ENCODE data around the gene JAZF1.

The JAZF1 gene

DNA sequence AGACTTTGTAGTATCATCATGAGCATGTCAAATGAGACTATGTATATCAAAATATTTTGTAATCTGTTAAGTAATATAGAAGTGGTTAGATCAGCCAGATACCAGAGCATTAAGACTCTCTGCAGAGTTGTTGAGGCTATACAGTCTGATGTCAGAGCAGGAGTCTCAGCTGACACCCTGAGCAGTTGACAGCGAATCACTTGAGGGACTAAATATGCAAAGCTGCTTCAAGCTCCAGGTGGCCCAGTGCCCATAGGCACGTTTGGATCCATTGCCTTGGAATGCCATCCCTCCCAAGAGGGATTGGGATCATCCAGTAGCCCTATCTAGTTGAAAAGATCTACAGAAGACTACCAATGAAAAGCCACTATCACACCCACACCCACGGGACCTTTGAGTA lies 230.5 kb downstream of the JAZF1 start:
- ChIA-PET CTCF (no interaction called here), POLR2A (no interaction called here)
- no peak overlapping the region for H3K4me3 ChIP-seq (ENCODE audit: control insufficient read depth in 1 of 7, extremely low read depth in 1 of 7, insufficient read depth in 4 of 7, low read depth in 2 of 7, low read length in 6 of 7)
- no peaks in the 10 kb centered on the region for H3K4me1 ChIP-seq (ENCODE audit: control extremely low read depth in 1 of 4, control insufficient read depth in 4 of 4, insufficient read depth in 4 of 4, low read length in 3 of 4)
- no peaks in the 10 kb centered on the region for H3K9me3 ChIP-seq (ENCODE audit: control extremely low read depth in 1 of 5, control insufficient read depth in 4 of 5, insufficient read depth in 2 of 5, low read depth in 1 of 5, low read length in 4 of 5)
- H3K36me3 ChIP-seq (ENCODE audit: control insufficient read depth in 4 of 4, insufficient read depth in 4 of 4, low read length in 3 of 4), result no peaks in the 10 kb centered on the region
- DNase-seq, result no peak
- H3K27me3 ChIP-seq (replicated peaks in 2 of 5; ENCODE audit: control insufficient read depth in 4 of 5, insufficient read depth in 5 of 5, low read length in 4 of 5), result peaks cover 0 to 3% (median 0%) of the 10 kb centered on the region in 5 experiments
- 90% methylated on average over 3 of the region's 3 CpGs for WGBS (ENCODE audit: insufficient coverage)
- no peak overlapping the region for H3K27ac ChIP-seq (ENCODE audit: insufficient read depth in 1 of 2, low read depth in 1 of 2, low read length in 2 of 2, poor library complexity in 1 of 2, severe bottlenecking in 2 of 2)

GRCh38 chr7:27948861-27949260 lies 231.7 kb downstream of the JAZF1 start:
- POLR2A ChIA-PET, result no interaction called here
- H3K4me1 ChIP-seq (ENCODE audit: control extremely low read depth in 1 of 4, control insufficient read depth in 4 of 4, insufficient read depth in 4 of 4, low read length in 3 of 4), result no peaks in the 10 kb centered on the region
- no peak overlapping the region for H3K4me3 ChIP-seq (ENCODE audit: control insufficient read depth in 1 of 7, extremely low read depth in 1 of 7, insufficient read depth in 4 of 7, low read depth in 2 of 7, low read length in 6 of 7)
- H3K27ac ChIP-seq (ENCODE audit: insufficient read depth in 1 of 2, low read depth in 1 of 2, low read length in 2 of 2, poor library complexity in 1 of 2, severe bottlenecking in 2 of 2), result no peak overlapping the region
- CTCF ChIA-PET, result interaction anchor here (0.5 kb wide), 1 partner anchor 372 kb away, joined by 3 read pairs; no protein-coding TSS in a partner anchor
- H3K36me3 ChIP-seq (ENCODE audit: control insufficient read depth in 4 of 4, insufficient read depth in 4 of 4, low read length in 3 of 4), result no peaks in the 10 kb centered on the region
- no peaks in the 10 kb centered on the region for H3K9me3 ChIP-seq (ENCODE audit: control extremely low read depth in 1 of 5, control insufficient read depth in 4 of 5, insufficient read depth in 2 of 5, low read depth in 1 of 5, low read length in 4 of 5)
- H3K27me3 ChIP-seq (replicated peaks in 2 of 5; ENCODE audit: control insufficient read depth in 4 of 5, insufficient read depth in 5 of 5, low read length in 4 of 5), result peaks cover 0 to 3% (median 0%) of the 10 kb centered on the region in 5 experiments
- DNase-seq, result no peak
- WGBS (ENCODE audit: insufficient coverage), result 100% methylated on average over 2 of the region's 3 CpGs

DNA sequence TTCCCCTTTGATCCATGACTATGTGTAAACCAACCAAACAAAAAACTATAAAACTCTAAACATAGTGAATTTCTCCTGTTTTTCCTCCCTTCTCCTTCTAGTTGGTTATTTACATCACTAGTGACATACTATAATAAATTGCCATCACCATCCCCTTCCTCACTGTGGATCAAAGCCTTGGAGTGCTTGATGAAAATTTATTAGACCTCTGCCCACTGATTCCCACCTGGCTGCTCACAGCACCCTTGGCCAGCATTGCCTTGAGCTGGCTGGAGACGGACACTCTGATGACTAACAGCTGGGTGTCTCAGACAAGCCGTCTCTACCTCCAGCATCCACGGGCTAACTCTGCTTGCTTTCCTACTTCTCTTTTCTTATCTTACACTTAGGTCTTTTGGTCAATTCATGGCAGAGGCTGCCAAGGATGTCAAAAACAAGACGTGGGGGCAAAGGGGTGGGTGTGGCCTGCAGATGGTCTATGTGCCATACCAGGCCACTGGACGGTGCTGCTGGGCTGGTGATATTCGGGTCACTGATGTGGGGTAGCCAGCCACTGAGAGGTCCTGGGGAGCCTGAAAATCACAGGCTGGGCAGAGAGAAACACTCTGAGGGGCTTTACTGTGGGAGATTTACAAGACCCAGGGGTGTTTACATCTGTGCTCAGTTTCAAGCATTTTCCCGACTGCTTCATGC lies 232.9 kb downstream of the JAZF1 start:
- ChIA-PET POLR2A (interaction anchor here (0.6 kb wide), 1 partner anchor 336 kb away, joined by 3 read pairs; no protein-coding TSS in a partner anchor), CTCF (no interaction called here)
- Histone ChIP-seq H3K36me3 (ENCODE audit: control insufficient read depth in 4 of 4, insufficient read depth in 4 of 4, low read length in 3 of 4) (no peaks in the 10 kb centered on the region), H3K4me3 (ENCODE audit: control insufficient read depth in 1 of 7, extremely low read depth in 1 of 7, insufficient read depth in 4 of 7, low read depth in 2 of 7, low read length in 6 of 7) (no peak overlapping the region), H3K27ac (ENCODE audit: insufficient read depth in 1 of 2, low read depth in 1 of 2, low read length in 2 of 2, poor library complexity in 1 of 2, severe bottlenecking in 2 of 2) (no peak overlapping the region), H3K9me3 (ENCODE audit: control extremely low read depth in 1 of 5, control insufficient read depth in 4 of 5, insufficient read depth in 2 of 5, low read depth in 1 of 5, low read length in 4 of 5) (no peaks in the 10 kb centered on the region), H3K4me1 (ENCODE audit: control extremely low read depth in 1 of 4, control insufficient read depth in 4 of 4, insufficient read depth in 4 of 4, low read length in 3 of 4) (no peaks in the 10 kb centered on the region), H3K27me3 (replicated peaks in 2 of 5; ENCODE audit: control insufficient read depth in 4 of 5, insufficient read depth in 5 of 5, low read length in 4 of 5) (peaks cover 0 to 3% (median 0%) of the 10 kb centered on the region in 5 experiments)
- WGBS (ENCODE audit: insufficient coverage), result 82% methylated on average over 6 of the region's 7 CpGs
- DNase-seq, result no peak

- no peaks in the 10 kb centered on the region for H3K4me1 ChIP-seq (ENCODE audit: control extremely low read depth in 1 of 4, control insufficient read depth in 4 of 4, insufficient read depth in 4 of 4, low read length in 3 of 4)
Observed at GRCh38 chr7:27946351-27946750, 234.2 kb downstream of the JAZF1 start.

DNA sequence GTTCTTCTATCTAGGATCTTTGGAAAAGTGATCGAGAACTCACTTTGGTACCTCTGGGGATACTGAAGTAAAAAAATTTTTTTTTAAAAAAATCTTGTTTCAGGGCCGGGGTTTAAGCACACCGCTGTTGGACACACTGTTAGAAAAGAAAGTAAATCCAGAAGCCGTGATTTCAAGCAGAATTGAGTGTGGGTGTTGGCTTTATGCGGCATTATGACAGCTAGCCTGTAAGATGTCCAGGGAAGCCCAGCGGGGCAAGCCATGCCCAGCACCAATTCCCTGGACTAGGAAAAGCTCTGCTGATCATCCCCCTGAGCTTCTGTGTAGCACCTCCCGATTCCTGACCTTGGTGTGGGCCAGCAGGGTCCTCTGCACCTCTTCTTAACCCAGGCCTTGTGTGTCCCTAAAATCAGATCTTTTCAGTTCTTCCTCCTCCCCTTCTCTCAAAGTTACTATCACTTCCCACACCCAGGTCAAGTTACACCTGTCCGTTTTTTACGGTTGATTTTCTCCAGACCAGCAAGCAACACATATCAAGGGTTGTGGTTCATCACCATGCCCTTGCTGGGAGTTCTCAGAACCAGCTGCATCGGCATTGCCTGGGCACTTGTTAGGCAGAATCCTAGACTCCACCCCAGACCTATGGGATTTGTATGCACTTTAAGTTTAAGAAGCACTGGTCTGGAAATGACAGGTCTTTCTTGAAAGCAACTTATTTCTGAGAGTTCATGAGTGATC lies 235.4 kb downstream of the JAZF1 start:
- no peaks in the 10 kb centered on the region for H3K4me1 ChIP-seq (ENCODE audit: control extremely low read depth in 1 of 4, control insufficient read depth in 4 of 4, insufficient read depth in 4 of 4, low read length in 3 of 4)
- no peak overlapping the region for H3K27ac ChIP-seq (ENCODE audit: insufficient read depth in 1 of 2, low read depth in 1 of 2, low read length in 2 of 2, poor library complexity in 1 of 2, severe bottlenecking in 2 of 2)
- CTCF ChIA-PET, result interaction anchor here (1.7 kb wide), 1 partner anchor 10 kb away, joined by 3 read pairs; no protein-coding TSS in a partner anchor
- WGBS (ENCODE audit: insufficient coverage), result 97% methylated on average over 7 of the region's 10 CpGs
- peaks cover 0 to 3% (median 0%) of the 10 kb centered on the region in 5 experiments for H3K27me3 ChIP-seq (replicated peaks in 2 of 5; ENCODE audit: control insufficient read depth in 4 of 5, insufficient read depth in 5 of 5, low read length in 4 of 5)
- H3K4me3 ChIP-seq (ENCODE audit: control insufficient read depth in 1 of 7, extremely low read depth in 1 of 7, insufficient read depth in 4 of 7, low read depth in 2 of 7, low read length in 6 of 7), result no peak overlapping the region
- H3K36me3 ChIP-seq (ENCODE audit: control insufficient read depth in 4 of 4, insufficient read depth in 4 of 4, low read length in 3 of 4), result no peaks in the 10 kb centered on the region
- no peak for DNase-seq
- H3K9me3 ChIP-seq (ENCODE audit: control extremely low read depth in 1 of 5, control insufficient read depth in 4 of 5, insufficient read depth in 2 of 5, low read depth in 1 of 5, low read length in 4 of 5), result peaks cover 0 to 4% (median 3%) of the 10 kb centered on the region in 5 experiments
- POLR2A ChIA-PET, result no interaction called here

More at GRCh38 chr7:27946351-27946750, 234.2 kb downstream of the JAZF1 start:
- H3K9me3 ChIP-seq (ENCODE audit: control extremely low read depth in 1 of 5, control insufficient read depth in 4 of 5, insufficient read depth in 2 of 5, low read depth in 1 of 5, low read length in 4 of 5), result no peaks in the 10 kb centered on the region
- no peak for DNase-seq
- ChIA-PET POLR2A (no interaction called here), CTCF (interaction anchor here (1.7 kb wide), 1 partner anchor 11 kb away, joined by 3 read pairs; no protein-coding TSS in a partner anchor)
- peaks cover 0 to 3% (median 0%) of the 10 kb centered on the region in 5 experiments for H3K27me3 ChIP-seq (replicated peaks in 2 of 5; ENCODE audit: control insufficient read depth in 4 of 5, insufficient read depth in 5 of 5, low read length in 4 of 5)
- H3K4me3 ChIP-seq (ENCODE audit: control insufficient read depth in 1 of 7, extremely low read depth in 1 of 7, insufficient read depth in 4 of 7, low read depth in 2 of 7, low read length in 6 of 7), result no peak overlapping the region
- 94% methylated on average over 2 of the region's 2 CpGs for WGBS (ENCODE audit: insufficient coverage)
- no peak overlapping the region for H3K27ac ChIP-seq (ENCODE audit: insufficient read depth in 1 of 2, low read depth in 1 of 2, low read length in 2 of 2, poor library complexity in 1 of 2, severe bottlenecking in 2 of 2)
- H3K36me3 ChIP-seq (ENCODE audit: control insufficient read depth in 4 of 4, insufficient read depth in 4 of 4, low read length in 3 of 4), result no peaks in the 10 kb centered on the region

DNA sequence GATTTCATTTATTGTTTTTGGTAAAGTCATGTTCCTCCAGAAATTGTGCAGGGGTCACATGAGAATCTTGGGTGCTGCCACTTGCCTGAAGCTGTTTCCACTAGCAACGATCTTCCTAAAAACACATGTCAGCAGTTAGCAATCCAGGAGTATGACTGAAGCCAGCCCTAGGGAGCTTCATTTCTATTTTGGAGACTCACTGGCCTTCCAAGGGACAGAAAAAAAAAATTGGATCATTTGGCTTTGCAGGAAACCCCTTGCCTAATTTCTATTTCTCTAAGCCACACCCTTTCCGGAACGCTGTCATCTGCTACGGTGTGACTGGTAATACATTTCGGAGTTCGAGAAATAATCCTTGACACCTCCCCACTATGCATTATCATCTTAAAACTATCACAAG lies 236.0 kb downstream of the JAZF1 start:
- WGBS (ENCODE audit: insufficient coverage), result 99% methylated on average over 6 of the region's 6 CpGs
- ChIA-PET POLR2A (no interaction called here), CTCF (no interaction called here)
- Histone ChIP-seq H3K36me3 (ENCODE audit: control insufficient read depth in 4 of 4, insufficient read depth in 4 of 4, low read length in 3 of 4) (no peaks in the 10 kb centered on the region), H3K27ac (ENCODE audit: insufficient read depth in 1 of 2, low read depth in 1 of 2, low read length in 2 of 2, poor library complexity in 1 of 2, severe bottlenecking in 2 of 2) (no peak overlapping the region), H3K9me3 (ENCODE audit: control extremely low read depth in 1 of 5, control insufficient read depth in 4 of 5, insufficient read depth in 2 of 5, low read depth in 1 of 5, low read length in 4 of 5) (peaks cover 0 to 8% (median 6%) of the 10 kb centered on the region in 5 experiments), H3K4me3 (ENCODE audit: control insufficient read depth in 1 of 7, extremely low read depth in 1 of 7, insufficient read depth in 4 of 7, low read depth in 2 of 7, low read length in 6 of 7) (no peak overlapping the region), H3K4me1 (ENCODE audit: control extremely low read depth in 1 of 4, control insufficient read depth in 4 of 4, insufficient read depth in 4 of 4, low read length in 3 of 4) (no peaks in the 10 kb centered on the region), H3K27me3 (replicated peaks in 2 of 5; ENCODE audit: control insufficient read depth in 4 of 5, insufficient read depth in 5 of 5, low read length in 4 of 5) (peaks cover 0 to 3% (median 0%) of the 10 kb centered on the region in 5 experiments)
- no peak for DNase-seq

- CTCF ChIA-PET, result no interaction called here
Observed at GRCh38 chr7:27943241-27943640, 237.4 kb downstream of the JAZF1 start.

More at GRCh38 chr7:27943241-27943640, 237.4 kb downstream of the JAZF1 start:
- H3K9me3 ChIP-seq (ENCODE audit: control extremely low read depth in 1 of 5, control insufficient read depth in 4 of 5, insufficient read depth in 2 of 5, low read depth in 1 of 5, low read length in 4 of 5), result peaks cover 0 to 8% (median 6%) of the 10 kb centered on the region in 5 experiments
- WGBS (ENCODE audit: insufficient coverage), result 90% methylated on average over 14 of the region's 14 CpGs
- no peaks in the 10 kb centered on the region for H3K36me3 ChIP-seq (ENCODE audit: control insufficient read depth in 4 of 4, insufficient read depth in 4 of 4, low read length in 3 of 4)
- no peak overlapping the region for H3K4me3 ChIP-seq (ENCODE audit: control insufficient read depth in 1 of 7, extremely low read depth in 1 of 7, insufficient read depth in 4 of 7, low read depth in 2 of 7, low read length in 6 of 7)
- peaks cover 0 to 3% (median 0%) of the 10 kb centered on the region in 5 experiments for H3K27me3 ChIP-seq (replicated peaks in 2 of 5; ENCODE audit: control insufficient read depth in 4 of 5, insufficient read depth in 5 of 5, low read length in 4 of 5)
- H3K27ac ChIP-seq (ENCODE audit: insufficient read depth in 1 of 2, low read depth in 1 of 2, low read length in 2 of 2, poor library complexity in 1 of 2, severe bottlenecking in 2 of 2), result no peak overlapping the region
- DNase-seq, result no peak
- no peaks in the 10 kb centered on the region for H3K4me1 ChIP-seq (ENCODE audit: control extremely low read depth in 1 of 4, control insufficient read depth in 4 of 4, insufficient read depth in 4 of 4, low read length in 3 of 4)
- POLR2A ChIA-PET, result no interaction called here
